Ecto neural progenitor cell (in vitro differentiated cells): Measurements from ENCODE around the gene CD48.
"Not testable (repeated sequence)": the region's sequence is repeated elsewhere in the genome, so short reads cannot be mapped to it uniquely, and the experiment has no call there.

Experiments used
- DNase-seq: peaks from one replicate; pipeline ENCODE4 v3.0.0-alpha.2; 2018; ENCODE audit warnings: low spot score

CD48 gene

GRCh38 chr1:160713161-160713560 is 1.5 kb upstream of the CD48 start:
- DNase-seq: no peak

DNA sequence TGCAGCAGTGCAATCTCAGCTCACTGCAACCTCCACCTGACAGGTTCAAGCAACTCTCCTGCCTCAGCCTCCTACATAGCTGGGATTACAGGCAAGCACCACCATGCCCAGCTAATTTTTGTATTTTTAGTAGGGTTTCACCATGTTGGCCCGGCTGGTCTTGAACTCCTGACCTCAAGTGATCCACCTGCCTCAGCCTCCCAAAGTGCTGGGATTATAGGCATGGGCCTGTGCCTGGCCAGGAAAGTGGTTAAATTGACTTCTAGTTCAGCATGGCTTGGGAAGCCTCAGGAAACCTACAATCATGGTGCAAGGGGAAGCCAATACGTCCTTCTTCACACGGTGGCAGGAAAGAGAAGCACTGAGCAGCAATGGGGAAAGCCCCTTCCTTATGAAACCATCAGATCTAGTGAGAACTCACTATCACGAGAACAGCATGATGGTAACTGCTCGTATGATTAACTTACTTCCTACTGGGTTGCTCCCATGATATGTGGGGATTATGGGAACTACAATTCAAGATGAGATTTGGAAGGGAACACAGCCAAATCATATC is 981 bp upstream of the CD48 start:
- DNase-seq: not testable (repeated sequence)

DNA sequence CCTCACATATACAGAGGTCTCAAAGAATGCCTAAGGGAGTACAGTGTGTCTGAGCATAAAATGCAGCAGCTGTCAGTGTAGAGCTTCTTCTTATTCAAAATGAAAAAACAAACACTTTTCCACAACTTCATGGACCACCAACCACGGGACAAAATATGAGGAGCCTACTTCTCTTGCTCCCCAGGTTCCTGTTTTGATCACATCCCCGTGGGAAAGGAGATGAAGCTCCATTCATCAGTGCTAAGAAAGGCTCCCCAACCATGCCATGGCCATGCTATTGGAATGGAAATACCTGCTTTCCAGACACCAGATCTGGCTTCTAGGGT is 383 bp downstream of the CD48 start:
- DNase-seq: no peak

- no peak for DNase-seq
Observed at GRCh38 chr1:160710517-160711252, 937 bp downstream of the CD48 start.

DNA sequence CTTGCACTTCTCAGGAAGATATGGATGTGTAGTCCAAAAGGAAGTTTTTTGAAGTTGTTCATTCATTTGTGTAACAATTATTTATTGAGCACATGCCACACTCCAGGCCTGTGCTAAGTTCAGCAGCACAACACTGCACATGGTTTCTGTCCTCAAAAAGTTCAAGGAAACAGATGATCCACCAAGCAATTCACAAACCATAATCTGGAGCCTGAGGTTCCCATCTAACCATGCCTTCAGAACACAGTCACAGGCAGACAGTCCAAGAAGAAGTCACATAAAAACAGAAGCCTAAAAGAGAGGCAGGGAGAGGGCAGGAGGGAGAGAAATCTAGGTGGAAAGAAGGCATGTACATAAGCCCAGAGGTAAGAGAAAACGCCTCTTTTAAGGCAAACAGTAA is 1.9 kb downstream of the CD48 start:
- no peak for DNase-seq

GRCh38 chr1:160708801-160709200 is 2.8 kb downstream of the CD48 start:
- no peak for DNase-seq

- no peak for DNase-seq
Observed at GRCh38 chr1:160708118-160708517, 3.5 kb downstream of the CD48 start.

DNA sequence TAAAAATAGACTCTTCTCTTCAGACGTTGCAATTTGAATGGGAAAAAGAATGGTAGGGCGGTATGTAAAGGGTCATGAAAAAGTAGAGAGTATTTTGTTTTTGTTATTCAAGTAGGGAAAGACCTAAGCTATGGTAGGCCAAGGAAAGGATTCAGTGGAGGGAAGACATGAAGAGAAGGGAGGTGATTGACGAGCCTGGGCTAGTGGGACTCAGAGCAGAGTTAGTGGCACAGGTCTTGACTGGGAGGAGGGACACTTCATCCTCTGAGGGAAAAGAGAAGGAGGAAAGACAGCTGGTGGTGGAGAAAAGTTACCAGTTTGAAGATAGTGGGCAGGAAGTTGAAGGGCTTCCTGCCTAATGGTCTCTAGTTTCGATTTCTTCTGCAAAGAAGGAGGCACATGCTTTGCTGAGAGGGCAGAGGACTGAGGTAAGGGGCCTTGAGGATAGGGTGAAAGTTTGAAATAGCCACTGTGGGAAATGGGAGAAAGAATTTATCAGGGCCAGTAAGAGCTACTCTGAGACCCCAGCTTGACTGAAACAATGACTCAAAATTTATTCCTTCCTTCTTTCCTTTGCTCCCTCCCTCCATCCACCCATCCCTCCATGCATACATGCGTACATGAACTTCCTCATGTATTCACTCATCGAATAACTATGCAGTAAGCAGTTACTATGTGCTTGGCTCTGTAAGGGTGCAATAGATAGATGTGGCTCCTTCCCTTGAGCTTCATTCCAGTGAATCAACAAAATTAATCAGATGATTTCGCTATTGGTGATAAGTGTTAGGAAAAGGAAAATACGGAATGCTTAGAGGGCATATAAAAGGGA is 4.2 kb downstream of the CD48 start:
- DNase-seq: no peak

- DNase-seq: no peak
Observed at GRCh38 chr1:160706526-160707235, 4.9 kb downstream of the CD48 start.

DNA sequence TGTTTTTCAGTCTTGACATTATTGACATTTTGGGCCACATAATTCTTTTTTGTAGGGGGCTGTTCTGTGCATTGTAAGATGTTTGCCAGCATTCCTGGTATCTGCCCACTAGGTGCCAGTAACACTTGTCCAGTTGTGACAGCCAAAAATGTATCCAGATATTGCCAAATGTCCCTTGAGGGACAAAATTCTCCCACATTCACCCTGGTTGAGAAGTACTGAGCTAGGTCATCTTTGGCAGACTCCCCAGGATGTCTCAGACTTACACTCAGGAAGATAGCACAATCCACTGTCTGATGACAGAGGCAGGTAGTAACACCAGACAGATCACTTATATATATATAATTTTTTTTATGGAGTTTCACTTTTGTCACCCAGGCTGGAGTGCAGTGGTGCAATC is 5.9 kb downstream of the CD48 start:
- no peak for DNase-seq

DNA sequence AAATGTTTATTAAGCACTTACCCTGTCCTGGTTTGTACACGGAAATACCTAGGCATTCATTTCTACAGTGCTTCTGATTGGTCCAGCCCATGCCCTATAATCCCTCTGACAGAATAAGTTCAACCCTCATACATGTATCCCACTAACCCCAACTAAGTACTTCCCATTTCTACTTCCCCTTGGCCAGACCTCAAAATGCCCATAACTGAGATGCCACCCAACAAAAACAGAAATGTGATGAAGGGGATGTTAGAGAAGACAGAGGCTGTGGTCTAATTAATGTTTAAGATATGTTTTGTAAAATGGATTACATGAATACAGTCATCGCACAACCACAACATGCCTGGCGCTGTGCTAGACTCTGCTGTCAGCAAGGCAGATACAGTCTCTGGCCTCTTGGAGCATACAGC is 6.4 kb downstream of the CD48 start:
- not testable (repeated sequence) for DNase-seq

GRCh38 chr1:160704250-160704649 is 7.4 kb downstream of the CD48 start:
- no peak for DNase-seq

DNA sequence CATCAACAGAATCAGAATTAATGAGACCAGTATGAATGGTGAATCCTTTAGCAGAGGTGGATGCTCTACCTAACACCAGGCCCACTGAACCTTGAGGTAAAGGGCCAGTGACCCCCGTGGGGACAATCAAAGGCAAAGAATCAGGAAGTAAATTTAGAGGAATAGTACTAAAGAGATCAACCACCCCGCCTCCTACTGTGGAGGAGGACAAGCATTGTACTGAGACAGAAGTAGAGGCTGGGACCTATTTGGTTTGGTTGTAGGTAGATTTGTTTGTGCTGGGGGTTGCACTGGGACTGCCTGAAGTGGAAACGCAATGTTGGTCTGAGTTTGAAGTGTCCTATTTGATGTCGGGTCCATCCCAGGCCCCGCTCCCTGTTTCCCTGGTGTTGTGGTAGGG is 9.5 kb downstream of the CD48 start:
- DNase-seq: no peak

DNA sequence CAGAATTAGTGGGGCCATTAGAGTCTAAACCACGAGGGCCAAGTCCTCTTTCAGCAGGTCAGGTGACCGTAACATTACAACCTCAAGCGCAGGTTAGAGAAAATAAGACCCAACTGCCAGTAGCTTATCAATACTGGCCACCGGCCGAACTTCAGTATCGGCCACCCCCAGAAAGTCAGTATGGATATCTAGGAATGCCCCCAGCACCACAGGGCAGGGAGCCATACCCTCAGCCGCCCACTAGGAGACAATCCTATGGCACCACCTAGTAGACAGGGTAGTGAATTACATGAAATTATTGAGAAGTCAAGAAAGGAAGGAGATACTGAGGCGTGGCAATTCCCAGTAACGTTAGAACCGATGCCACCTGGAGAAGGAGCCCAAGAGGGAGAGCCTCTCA is 19.2 kb downstream of the CD48 start:
- not testable (repeated sequence) for DNase-seq

DNA sequence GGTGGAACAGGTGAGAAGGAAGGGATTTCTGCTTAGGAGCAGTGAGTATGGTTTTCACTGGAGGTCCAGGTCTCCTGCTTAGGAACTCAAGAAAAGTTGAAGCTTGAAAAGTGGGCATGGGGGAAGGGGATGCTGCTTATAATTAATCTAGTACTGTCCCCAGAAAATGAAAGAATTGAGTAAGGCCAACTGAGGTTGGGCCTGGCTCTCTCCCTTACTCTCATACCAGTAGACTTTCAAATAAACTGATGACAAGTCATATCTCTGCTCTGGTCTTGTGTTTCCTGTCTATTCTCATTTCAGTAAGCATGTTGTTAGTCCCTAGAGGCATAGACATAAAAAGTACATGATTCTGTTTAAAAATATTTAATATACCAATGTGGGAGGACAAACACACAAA is 26.4 kb downstream of the CD48 start:
- no peak for DNase-seq

DNA sequence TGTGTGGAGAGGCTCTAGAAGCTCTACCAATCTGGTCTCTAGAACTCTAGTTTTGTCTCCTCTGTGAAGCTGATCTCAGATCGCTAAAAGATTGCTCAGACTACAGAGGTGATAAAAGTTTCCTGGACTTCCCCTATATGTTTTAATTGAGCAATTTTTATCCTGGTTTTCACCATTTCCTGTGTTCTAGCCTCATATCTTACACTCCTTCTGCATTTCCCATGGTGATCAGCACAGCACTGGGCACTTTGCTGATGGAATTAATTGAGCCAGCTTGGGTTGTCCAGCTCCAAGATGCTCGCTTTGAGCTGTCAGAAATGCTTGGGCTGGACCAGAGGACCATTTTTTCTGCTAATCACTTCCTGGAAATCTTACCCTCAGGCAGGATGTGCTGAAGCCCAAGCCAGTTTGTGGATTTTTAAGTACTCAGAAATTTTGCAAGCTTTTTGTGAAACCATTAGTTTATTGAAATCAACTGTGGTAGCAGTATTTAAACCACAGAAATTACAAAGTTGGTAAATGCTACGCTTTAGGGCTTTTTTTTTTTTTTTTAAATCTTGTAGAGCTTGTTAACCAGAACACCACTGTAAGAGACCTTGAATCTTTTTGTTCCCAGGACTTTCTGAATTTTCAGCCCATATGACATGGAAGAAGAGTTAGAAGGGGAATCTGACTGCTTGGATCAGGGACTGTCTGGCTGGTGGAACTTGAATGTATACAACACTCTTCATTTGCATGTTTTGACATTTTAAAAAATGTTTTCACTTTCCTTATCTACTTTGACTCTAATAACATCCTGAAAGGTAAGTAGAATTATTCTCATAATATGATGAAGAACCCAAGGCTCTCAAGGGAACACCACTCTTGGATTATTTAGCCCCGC is 28.4 kb downstream of the CD48 start:
- no peak for DNase-seq

DNA sequence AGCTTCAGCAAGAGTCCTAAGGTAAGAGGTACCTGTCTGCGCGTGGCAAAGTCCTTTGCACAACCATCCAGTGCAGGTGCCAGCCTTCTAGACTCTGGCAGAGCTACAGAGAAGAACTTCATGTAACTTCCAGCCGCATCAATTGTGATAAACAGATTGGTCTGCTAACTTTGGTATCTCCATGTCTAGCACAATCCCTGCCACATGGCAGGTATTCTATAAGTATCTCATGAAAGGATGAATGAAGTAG is 29.8 kb downstream of the CD48 start:
- DNase-seq: no peak

DNA sequence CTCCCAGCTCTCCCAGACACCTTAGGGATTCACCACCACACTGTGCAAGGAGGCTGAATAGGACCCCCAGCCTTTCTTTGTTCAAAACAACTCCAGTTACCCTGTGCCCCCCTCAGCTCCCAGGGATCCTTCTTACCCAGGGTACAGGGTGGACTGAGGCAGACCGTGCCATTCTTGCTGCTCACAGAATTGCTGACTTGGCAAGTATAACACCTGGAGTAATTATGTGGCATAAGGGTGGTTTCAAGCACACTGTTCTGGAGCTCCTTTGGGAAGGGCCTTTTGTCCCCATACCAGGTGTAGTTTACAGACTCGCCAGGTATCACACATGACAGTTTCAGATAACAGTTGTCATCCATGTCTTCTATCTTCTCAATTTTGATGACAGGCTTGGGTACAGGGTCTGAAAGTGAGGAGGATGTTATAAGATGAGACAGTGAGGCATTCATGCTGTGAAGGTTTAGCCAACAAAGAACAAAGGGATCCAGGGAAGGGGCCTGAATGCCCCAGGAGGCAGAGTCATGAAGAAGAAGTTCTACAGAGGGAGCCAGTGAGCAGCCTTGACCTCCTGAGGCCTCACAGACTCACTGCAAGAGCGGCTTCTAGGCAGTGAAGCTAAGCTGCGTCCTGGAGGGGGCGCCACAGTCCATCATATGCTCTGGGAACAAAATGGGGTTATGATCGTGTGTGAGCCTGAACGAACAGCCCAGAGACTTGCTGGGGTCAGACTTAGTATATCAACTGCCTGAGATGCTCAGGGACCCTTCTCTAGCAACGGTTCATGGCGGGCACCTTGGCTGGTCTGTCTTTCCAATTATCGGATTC is 30.3 kb downstream of the CD48 start:
- DNase-seq: peak; percentile 89

- DNase-seq: no peak
Observed at GRCh38 chr1:160680399-160680798, 31.2 kb downstream of the CD48 start.

DNA sequence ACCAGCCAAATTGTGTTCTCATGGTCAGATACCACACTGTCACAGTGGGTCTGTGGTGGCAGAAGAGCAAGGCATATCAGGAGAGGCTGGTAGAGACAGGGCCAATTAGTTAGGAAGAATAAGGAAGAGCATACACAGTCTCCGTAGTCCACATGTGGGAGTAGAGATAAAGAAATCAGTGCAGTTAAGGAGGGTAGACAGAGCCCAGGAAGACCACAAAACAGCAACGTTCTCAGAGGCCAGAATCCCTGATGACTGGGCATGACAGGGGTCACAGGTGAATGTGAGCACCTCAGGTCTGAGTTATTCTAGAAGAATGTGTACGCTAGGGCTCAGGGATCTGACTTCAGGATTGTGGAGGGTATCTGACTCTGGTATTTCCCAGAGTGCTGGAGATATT is 31.7 kb downstream of the CD48 start:
- DNase-seq: no peak
